Skin of body (tissue), 2 donors: ENCODE results near the gene TFPI2. TPM values are rescaled to one million over a fixed set of nuclear protein-coding genes. Genes with fewer than 3 reads are reported as not detected.

Experiments used
- DNase-seq: peaks from one replicate; lab custom pipeline; 2025; lab: John Stamatoyannopoulos, UW
- total RNA-seq: library from RNA; depleted of rRNA; stranded (reverse); fragments of >200 nt; gene quantifications from one replicate; pipeline ENCODE4 v1.2.3, GENCODE V29; 2014

Gene TFPI2
- total RNA-seq, 1 donor from 2014 or later, result 0.89 TPM

GRCh38 chr7:93910076-93910994, 19.8 kb upstream of the TFPI2 start:
- peak; percentile 26 for DNase-seq

GRCh38 chr7:93906267-93906666, 15.7 kb upstream of the TFPI2 start, which contains the start of gene GNGT1:
Gene GNGT1 (plus strand): TSS chr7:93906567. CDS start chr7:93906747, 180 bp downstream.
- DNase-seq, result no peak

GRCh38 chr7:93902777-93903423, 12.3 kb upstream of the TFPI2 start:
- no peak for DNase-seq

DNA sequence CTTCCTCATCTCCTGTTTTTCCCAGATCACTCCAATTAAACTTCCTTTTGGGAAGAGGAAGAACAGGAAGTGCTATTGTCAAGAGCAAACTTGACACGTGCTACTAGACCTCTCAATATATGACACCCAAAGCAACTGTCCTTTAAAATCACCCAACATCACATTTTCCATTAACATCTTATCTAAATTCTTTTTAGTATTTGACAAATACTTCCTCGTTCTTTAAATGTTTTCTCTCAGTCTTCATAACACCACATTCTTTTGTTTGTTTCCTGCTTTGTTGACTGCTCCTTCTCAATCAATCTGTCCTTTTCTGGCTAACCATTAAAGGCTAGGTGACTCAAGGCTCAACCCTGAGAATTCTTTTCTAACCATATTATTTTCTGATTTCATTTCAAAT, 7.1 kb upstream of the TFPI2 start:
- no peak for DNase-seq

- DNase-seq, result peak; percentile 36
These were observed 5.5 kb upstream of the TFPI2 start for GRCh38 chr7:93895859-93896600.

DNA sequence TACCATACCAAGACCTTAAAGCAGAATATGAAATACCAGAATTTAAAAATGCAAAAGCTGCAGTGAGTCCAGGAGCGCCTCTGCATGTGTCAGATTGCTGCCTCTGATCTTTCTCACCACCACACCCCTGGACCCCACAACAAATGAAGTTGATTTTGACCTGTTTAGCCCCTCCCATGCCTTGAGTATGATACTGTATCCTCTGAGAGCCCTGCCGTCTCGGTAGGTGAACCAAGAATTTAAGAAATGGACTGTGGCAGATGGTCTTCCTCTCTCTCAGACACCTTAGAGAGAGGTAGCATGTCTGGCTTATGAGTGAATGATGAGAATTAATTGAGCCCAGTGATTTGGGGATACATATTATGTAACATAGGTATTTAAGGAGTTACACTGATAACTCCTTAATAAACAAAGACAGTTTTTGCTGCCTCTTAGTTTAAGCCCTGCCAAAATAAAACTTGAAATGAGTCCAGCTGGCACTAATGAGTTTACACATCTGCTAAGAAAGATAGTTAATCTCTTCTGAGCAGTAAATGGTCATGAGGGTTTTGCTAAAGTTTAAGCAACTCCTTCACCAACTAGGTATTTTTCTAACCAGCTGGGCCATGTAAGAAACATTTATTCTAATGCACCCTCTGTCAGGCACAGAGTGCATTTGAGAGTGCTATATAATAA, 4.5 kb upstream of the TFPI2 start:
- DNase-seq, result peak; percentile 13

DNA sequence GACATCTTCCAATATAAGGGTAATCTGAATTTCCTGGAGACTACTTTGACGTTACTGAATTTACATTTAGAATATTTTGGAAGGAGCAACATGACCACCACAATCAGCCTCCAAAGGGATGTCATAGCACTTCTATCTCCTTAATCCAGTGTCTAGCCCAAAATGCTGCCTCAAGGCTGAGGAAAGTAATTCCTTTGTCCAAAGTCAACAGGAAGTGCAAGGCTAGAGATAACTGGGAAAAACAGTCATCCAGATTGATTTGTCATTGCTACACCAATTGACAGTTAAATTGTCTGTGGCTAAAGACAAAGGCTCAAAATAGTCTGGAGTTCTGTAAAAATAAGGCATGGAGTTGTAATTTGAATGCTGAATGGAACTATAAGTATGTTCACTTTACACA, 3.9 kb upstream of the TFPI2 start:
- DNase-seq, result no peak

GRCh38 chr7:93890041-93890463, 501 bp downstream of the TFPI2 start:
- no peak for DNase-seq

GRCh38 chr7:93889261-93889660, 1.3 kb downstream of the TFPI2 start:
- no peak for DNase-seq

DNA sequence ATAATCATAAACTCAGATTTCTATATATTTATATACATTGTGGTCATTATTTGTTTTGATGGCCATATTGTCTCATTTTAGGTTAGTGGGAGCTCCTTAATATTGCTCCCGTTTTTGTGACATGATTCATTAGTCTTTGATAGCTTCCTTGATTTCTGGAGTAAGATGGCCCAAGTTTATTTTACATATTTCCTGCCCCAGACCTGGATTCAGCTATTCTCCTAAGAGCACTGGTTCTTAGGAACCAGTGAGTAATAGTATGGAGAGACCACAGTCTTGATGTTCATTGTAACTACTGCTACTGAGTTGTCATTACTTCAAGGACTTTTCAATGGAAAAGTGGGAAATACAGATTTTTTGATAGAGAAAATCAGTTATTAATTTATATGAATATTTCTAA, 6.0 kb downstream of the TFPI2 start:
- no peak for DNase-seq

DNA sequence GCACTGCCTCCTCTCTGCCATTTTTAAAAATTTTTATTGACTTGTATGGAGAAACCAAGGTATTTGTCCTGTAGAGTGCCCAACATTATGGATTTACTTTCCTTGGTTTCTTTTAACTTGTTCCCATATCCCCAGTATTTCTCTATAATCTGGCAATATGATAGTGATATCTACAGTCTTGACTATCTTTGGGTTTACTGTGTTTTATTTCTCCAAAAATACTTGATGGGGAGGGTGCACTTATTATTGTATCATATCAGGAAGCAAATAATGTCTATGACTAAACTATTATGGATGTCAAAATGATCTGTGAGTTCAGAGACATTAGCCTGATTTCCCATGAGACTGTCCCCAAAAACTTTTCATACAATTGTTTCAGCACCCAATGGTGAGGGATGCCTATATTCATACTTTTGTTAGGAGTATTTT, 6.6 kb downstream of the TFPI2 start:
- no peak for DNase-seq

GRCh38 chr7:93883078-93883916, 7.3 kb downstream of the TFPI2 start:
- DNase-seq, result no peak

DNA sequence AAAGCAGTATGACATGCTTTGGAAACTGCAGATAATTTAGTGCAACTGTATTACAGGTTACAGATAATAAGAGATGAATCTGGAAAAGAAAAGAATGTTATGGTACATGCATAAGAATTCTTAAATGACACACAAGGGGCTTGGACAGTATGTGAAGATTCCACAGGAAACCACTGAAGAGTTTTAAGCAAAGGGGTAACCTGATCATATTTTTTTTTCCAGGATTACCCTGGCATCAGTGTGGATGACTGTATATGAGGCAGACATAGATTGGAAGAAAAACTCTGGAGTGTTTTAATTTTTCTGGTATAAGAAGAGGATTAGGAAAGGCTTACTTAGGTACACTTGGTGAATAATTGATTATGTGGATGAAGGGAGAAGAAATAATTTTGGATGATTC, 8.1 kb downstream of the TFPI2 start:
- DNase-seq, result no peak

- DNase-seq, result no peak
These were observed 11.2 kb downstream of the TFPI2 start for GRCh38 chr7:93879356-93879755.

GRCh38 chr7:93877742-93878141, 12.8 kb downstream of the TFPI2 start:
- no peak for DNase-seq

- DNase-seq, result no peak
These were observed 16.5 kb downstream of the TFPI2 start for GRCh38 chr7:93873998-93874574.

DNA sequence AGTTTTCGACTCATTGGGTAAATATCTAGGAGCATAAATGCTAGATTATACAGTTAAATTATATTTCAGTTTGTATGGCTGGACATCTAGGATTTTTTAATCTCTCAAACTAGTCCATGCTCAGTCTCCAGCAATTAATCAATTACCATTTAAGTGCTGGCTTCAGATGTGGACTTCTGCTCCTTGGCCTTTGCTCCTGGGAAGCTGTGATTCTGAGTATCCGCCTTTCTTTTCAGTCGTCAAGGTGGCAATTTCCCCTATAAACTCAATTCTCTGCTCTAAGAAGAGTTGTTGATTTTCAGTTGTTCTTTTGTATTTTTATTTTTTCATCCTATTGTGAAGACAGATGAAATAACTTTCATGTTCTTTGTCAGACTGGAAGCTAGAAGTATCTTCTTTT, 23.7 kb downstream of the TFPI2 start:
- DNase-seq, result no peak

GRCh38 chr7:93862651-93863050, 27.9 kb downstream of the TFPI2 start:
- no peak for DNase-seq

DNA sequence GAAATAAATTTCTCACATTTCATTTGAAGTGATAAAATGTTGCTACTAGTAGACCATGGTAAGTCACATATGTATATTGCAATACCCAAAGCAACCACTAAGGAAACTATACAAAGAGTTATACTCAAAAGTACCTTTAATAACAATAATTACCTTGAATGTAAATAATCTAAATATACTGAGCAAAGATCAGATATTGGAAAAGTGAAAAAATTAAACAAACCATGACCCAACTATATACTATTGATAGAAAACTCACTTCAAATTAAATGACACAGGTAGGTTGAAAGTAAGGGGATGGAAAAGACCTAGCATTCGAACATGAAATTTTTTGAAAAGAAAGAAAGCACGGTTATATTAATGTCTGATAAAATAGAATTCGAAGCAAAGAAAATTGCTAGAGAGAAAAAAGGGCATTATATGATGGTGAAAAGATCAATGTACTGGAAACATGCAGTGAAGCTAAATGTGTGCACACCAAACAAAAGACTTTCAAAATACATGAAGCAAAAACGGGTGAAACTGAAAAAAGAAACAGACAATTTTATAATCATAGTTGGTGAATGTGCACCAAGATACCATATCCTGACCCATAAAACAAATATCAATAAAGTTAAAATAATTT, 29.1 kb downstream of the TFPI2 start:
- DNase-seq, result no peak

GRCh38 chr7:93860261-93860660, 30.3 kb downstream of the TFPI2 start:
- no peak for DNase-seq
